Progenitor cell of endocrine pancreas (in vitro differentiated cells): ENCODE data around the gene TBC1D1. TPM values are rescaled to one million over a fixed set of nuclear protein-coding genes. Genes with fewer than 3 reads are reported as not detected.

Source experiments
- DNase-seq: peaks from one replicate; pipeline ENCODE4 v3.0.0; 2021; ENCODE audit warnings: low spot score; ENCODE audit not compliant: unreplicated experiment
- H3K27ac Mint-ChIP-seq: 2 replicates; pipeline ENCODE4 v1.8.0; 2021; ENCODE audit warnings: mild to moderate bottlenecking, moderate library complexity, mixed read lengths
- H3K27me3 Mint-ChIP-seq: 2 replicates; pipeline ENCODE4 v1.8.0; 2021; ENCODE audit warnings: mixed read lengths
- H3K36me3 Mint-ChIP-seq: 2 replicates; pipeline ENCODE4 v1.8.0; 2022; ENCODE audit warnings: mixed read lengths; ENCODE audit not compliant: insufficient read depth
- H3K4me1 Mint-ChIP-seq: 2 replicates; pipeline ENCODE4 v1.8.0; 2021; ENCODE audit warnings: low read depth, mixed read lengths
- H3K4me3 Mint-ChIP-seq: 2 replicates; pipeline ENCODE4 v1.8.0; 2021; ENCODE audit warnings: low read depth, mild to moderate bottlenecking, moderate library complexity, mixed read lengths
- H3K9me3 Mint-ChIP-seq: 2 replicates; pipeline ENCODE4 v1.8.0; 2021; ENCODE audit warnings: low read depth, mixed read lengths
- total RNA-seq: library from RNA; stranded (reverse); gene quantifications from 2 replicates; pipeline ENCODE4 v1.2.1, GENCODE V29; 2021
- TF ChIP-seq, protein P1 (sequence below): fragments of 200-600 bp; sonication (generic); IDR thresholded peaks from one replicate; pipeline ENCODE4 v1.5.0; 2021; ENCODE audit warnings: antibody characterized with exemption, mild to moderate bottlenecking; ENCODE audit not compliant: unreplicated experiment

Gene TBC1D1
- total RNA-seq, 1 donor from 2014 or later: 138 TPM

GRCh38 chr4:38123555-38123954 is 232.7 kb downstream of the TBC1D1 start:
- TF ChIP-seq, protein P1, sequence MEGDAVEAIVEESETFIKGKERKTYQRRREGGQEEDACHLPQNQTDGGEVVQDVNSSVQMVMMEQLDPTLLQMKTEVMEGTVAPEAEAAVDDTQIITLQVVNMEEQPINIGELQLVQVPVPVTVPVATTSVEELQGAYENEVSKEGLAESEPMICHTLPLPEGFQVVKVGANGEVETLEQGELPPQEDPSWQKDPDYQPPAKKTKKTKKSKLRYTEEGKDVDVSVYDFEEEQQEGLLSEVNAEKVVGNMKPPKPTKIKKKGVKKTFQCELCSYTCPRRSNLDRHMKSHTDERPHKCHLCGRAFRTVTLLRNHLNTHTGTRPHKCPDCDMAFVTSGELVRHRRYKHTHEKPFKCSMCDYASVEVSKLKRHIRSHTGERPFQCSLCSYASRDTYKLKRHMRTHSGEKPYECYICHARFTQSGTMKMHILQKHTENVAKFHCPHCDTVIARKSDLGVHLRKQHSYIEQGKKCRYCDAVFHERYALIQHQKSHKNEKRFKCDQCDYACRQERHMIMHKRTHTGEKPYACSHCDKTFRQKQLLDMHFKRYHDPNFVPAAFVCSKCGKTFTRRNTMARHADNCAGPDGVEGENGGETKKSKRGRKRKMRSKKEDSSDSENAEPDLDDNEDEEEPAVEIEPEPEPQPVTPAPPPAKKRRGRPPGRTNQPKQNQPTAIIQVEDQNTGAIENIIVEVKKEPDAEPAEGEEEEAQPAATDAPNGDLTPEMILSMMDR: no peak

GRCh38 chr4:38124961-38125360 is 234.1 kb downstream of the TBC1D1 start:
- TF ChIP-seq, protein P1: no peak
- Mint-ChIP-seq H3K27ac (no peak overlapping the region), H3K9me3 (no peaks in the 10 kb centered on the region), H3K27me3 (no peaks in the 10 kb centered on the region), H3K36me3 (peaks cover 17% of the 10 kb centered on the region), H3K4me1 (peaks cover 33% of the 10 kb centered on the region), H3K4me3 (no peak overlapping the region)
- DNase-seq: no peak

More at GRCh38 chr4:38123555-38123954, 232.7 kb downstream of the TBC1D1 start:
- Mint-ChIP-seq H3K27ac (no peak overlapping the region), H3K36me3 (peaks cover 21% of the 10 kb centered on the region), H3K9me3 (no peaks in the 10 kb centered on the region), H3K4me1 (peaks cover 32% of the 10 kb centered on the region), H3K27me3 (no peaks in the 10 kb centered on the region), H3K4me3 (no peak overlapping the region)
- no peak for DNase-seq

GRCh38 chr4:38125816-38126215 is 234.9 kb downstream of the TBC1D1 start:
- Mint-ChIP-seq H3K4me3 (no peak overlapping the region), H3K4me1 (peaks cover 34% of the 10 kb centered on the region), H3K27me3 (no peaks in the 10 kb centered on the region), H3K9me3 (no peaks in the 10 kb centered on the region), H3K36me3 (peaks cover 15% of the 10 kb centered on the region), H3K27ac (no peak overlapping the region)
- DNase-seq: no peak
- TF ChIP-seq, protein P1: no peak

DNA sequence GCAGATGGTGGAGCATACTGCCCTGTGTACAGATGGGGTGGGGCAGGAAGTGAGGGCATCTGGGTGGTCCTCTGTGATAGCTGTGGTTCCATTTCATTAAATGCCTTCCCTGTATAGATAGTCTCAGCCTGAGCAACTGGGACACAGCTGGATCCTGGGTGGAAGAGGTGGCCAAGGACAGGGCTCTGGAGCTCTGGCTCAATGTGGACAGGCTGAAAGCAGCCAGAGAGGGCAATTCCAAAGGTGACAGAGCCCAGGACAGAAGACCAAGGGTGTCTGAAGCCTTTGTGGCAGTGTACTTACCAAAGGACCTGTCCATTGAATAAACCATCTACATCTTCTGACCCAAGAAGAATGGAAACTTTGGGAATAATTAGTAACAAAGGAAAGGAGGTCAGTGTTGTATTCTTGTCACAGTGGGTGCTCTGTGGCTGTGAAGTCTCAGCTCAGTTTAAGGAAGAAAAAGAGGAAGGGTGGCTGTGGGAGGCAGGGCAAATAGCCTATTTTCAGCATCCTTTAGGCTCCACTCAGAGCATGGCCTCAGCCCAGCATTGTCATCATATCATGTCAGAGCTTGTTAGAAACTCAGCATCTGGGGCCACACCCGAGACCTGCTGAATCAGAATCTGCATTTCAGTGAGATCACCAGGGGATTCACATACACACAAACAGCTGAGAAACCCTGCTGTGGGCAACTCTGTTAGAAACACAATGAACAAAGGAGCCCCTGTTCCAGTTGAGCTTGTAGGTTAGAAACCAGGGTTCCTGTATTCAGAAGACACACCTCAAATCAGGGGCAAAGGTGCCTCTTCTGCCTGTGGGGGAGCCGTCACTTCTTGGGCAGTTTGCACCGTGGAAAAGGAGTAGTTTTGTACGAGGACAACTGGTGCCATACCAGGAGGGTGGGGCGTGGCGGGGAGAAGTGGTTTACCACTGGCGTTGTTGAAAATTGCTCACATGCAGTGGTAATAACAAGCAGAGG is 237.9 kb downstream of the TBC1D1 start:
- peak overlapping the region; percentile 84 for H3K27ac Mint-ChIP-seq
- no peaks in the 10 kb centered on the region for H3K27me3 Mint-ChIP-seq
- H3K4me1 Mint-ChIP-seq: peaks cover 56% of the 10 kb centered on the region
- H3K4me3 Mint-ChIP-seq: no peak overlapping the region
- peaks cover 15% of the 10 kb centered on the region for H3K36me3 Mint-ChIP-seq
- TF ChIP-seq, protein P1: no peak
- H3K9me3 Mint-ChIP-seq: no peaks in the 10 kb centered on the region
- DNase-seq: no peak

DNA sequence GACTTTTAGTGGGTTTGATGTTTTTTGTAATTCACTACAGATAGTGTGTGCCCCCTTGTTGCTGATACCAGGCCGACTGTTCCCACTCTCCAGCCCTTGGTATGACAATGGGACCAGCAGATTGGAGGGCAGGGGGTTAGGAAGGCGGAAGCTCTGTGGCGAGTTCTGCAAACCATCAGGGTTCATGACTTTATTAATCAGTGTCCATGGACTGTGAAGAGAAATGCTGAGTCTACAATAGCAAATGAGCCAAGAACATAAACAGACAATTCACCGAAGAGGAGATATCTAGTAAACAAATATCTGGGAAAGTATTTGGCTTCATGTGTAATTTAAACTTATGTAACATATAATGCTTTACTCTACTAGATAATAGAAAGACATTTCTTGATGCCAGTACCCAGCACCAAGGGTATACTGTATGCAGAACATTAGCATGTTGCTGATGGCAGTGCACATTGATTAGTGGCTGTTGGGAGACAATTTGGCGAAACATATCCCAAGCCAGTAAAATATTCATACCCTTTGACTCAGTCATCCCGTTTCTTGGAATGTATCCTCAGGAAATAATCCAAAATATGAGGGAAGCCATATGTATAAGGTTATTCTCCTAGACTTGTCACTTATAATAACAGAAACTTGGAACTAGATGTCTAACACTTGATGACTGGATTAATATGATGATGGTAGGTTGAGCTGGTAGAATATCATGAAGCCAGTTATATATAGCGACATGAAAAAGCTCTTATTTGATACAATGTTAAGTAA is 238.8 kb downstream of the TBC1D1 start:
- Mint-ChIP-seq H3K27ac (peak overlapping the region; percentile 84), H3K9me3 (no peaks in the 10 kb centered on the region), H3K36me3 (peaks cover 18% of the 10 kb centered on the region), H3K27me3 (no peaks in the 10 kb centered on the region), H3K4me1 (peaks cover 63% of the 10 kb centered on the region), H3K4me3 (no peak overlapping the region)
- DNase-seq: no peak
- TF ChIP-seq, protein P1: no peak
